GM12878 (cell line): ENCODE measurements around the gene SPCS3.

Experiments
- HDAC2 ChIP-seq: fragments of 200-600 bp; sonication (generic); IDR thresholded peaks from 2 replicates; pipeline ENCODE4 v1.6.1; 2017
- MXI1 ChIP-seq: fragments of 150-350 bp; IDR thresholded peaks from 2 replicates; pipeline ENCODE4 v1.6.1; 2011; ENCODE audit warnings: low read depth, mild to moderate bottlenecking, inconsistent platforms, low read length, improper control_type of control experiment
- PAX5 ChIP-seq: IDR thresholded peaks from 2 replicates; pipeline ENCODE4 v1.6.1; 2011; ENCODE audit warnings: low read depth, low read length, borderline replicate concordance
- SMAD1 ChIP-seq: fragments of 450-650 bp; IDR thresholded peaks from 2 replicates; pipeline ENCODE4 v1.6.1; 2018; ENCODE audit warnings: mild to moderate bottlenecking, low read depth; ENCODE audit not compliant: partially characterized antibody
- SREBF1 ChIP-seq: IDR thresholded peaks from 2 replicates; pipeline ENCODE4 v1.6.1; 2012; ENCODE audit warnings: mild to moderate bottlenecking, low read length

DNA sequence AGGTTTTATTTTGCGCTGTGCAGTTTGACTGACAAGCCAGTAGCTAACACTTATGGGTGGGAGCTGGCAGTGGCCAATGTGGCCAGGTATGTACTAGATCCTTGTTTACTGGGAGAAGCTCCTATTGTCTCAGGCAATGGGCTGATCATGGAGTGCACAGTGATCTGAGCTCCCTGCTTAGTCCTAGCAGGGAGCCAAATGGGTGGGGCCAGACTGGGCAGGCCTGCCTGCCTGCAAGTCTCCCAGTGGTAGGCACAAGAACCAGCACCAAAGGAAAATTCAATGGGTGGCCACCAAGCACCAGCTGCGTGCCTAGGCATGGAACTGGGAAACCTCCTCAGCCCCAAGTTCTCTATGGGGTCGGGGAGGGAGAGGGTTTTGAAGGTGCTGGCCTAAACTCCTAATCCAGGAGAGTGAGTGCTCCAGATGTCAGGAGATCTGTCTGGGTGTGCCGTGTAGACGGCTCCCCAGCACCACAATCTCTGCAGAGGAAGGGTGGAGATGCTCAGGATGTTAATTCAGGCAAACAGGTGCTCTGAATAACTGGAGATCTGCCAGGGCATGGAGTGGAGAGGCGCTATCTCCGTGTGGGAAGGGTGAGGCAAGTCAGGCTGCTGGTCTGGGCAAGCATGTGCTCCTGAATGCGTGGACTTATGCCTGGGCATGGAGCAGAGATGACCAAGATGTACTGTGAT lies 48.2 kb downstream of the SPCS3 start:
- TF ChIP-seq MXI1, result no peak
- TF ChIP-seq SMAD1, result no peak
- no peak for TF ChIP-seq SREBF1
- TF ChIP-seq PAX5, result no peak
- no peak for TF ChIP-seq HDAC2
